ENCODE measurements around the gene FBXL13.

DNA sequence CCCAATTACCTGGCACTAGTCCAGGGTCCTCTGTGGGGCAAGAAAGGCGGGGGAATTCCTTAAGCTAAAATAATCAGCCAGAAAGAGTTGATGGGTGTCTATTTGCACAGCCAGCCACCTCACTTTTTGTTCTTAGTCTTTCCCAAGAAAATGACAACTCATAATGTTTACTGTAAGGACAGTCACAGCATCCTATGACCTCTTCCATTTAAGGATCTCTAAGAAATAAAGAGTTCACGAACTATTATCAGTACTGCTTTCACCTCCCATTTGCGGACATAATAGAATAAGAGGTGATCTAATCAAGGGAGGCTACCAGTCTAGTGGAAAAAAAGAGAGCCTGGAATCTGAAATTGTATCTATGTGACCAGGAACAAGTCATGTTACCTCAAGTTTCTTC lies 234.2 kb downstream of the FBXL13 start:
- no peak for TF ChIP-seq CTCF (IDR thresholded peaks at IDR 0.05)
- TF ChIP-seq POLR2AphosphoS5 (IDR thresholded peaks at IDR 0.05; ENCODE audit: insufficient read depth in 1 of 2, low read depth in 1 of 2) = no peak
- TF ChIP-seq POLR2A (IDR thresholded peaks at IDR 0.05) = no peak

Data from vagina (tissue), 2 donors.